ENCODE measurements around the gene PBX2. TPM values are rescaled to one million over a fixed set of nuclear protein-coding genes. Genes with fewer than 3 reads are reported as not detected.

PBX2 gene
- total RNA-seq, 1 experiment from 2014 or later, result 176 TPM

DNA sequence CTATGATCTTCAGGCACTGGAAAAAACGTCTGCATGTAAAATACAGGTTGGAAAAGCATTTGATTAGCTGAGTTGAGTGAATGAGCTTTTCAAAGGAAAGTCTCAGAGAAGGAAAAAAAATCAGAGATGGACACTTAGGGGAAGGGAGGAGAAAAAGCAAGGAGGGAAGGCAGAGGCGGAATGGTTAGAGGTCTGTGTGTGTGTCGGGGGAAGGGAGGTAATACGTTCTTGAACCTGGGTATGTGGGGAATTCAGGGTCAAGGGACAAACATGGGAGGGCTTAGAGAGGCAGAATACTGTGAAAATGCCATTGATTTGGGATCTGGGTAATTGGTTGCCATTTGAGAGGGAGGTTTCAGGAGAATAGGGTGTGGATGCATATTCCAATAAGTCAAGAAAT lies 43.3 kb downstream of the PBX2 start:
- Mint-ChIP-seq H3K9me3 (no peaks in the 10 kb centered on the region; a peak in 1 of 5 replicates), H3K4me1 (peaks cover 25 to 48% of the 10 kb centered on the region in 2 experiments), H3K36me3 (ENCODE audit: insufficient read depth in 1 of 3, low read depth in 3 of 3) (peaks cover 0 to 8% (median 3%) of the 10 kb centered on the region in 3 experiments; a peak in 2 of 7 replicates), H3K27me3 (ENCODE audit: low read depth) (peaks cover 2% of the 10 kb centered on the region; the same call in 1 of the 2 replicates), H3K27ac (peak overlapping the region in 2 of 3 experiments; percentile 32 to 45; a peak in 4 of 7 replicates), H3K4me3 (peak overlapping the region in 1 of 2 experiments; percentile 7; a peak in 2 of 5 replicates)
- Histone ChIP-seq H3K9ac (ENCODE audit: extremely low read depth, insufficient read length, low read length) (no peak overlapping the region), H3K27me3 (ENCODE audit: insufficient read depth, low read length) (no peaks in the 10 kb centered on the region; the same call in 1 of the 2 replicates), H2BK12ac (ENCODE audit: insufficient read length, low read depth, low read length) (no peak overlapping the region), H2BK20ac (ENCODE audit: low read depth, low read length, poor library complexity, severe bottlenecking) (no peak overlapping the region), H2BK120ac (ENCODE audit: low read depth, low read length, poor library complexity, severe bottlenecking) (no peak overlapping the region), H3K79me1 (ENCODE audit: insufficient read depth, low read depth, low read length, poor library complexity, severe bottlenecking) (no peaks in the 10 kb centered on the region), H3K56ac (ENCODE audit: insufficient read length, low read depth, low read length) (no peak overlapping the region), H4K20me1 (ENCODE audit: control insufficient read depth, insufficient read depth, insufficient read length) (no peaks in the 10 kb centered on the region), H3T11ph (ENCODE audit: low read length) (no peak overlapping the region), H3K27ac (ENCODE audit: insufficient read length, low read depth, low read length) (no peak overlapping the region), H2BK15ac (ENCODE audit: low read depth, low read length) (no peak overlapping the region), H4K91ac (ENCODE audit: insufficient read length, low read depth, low read length) (no peak overlapping the region), H3K79me2 (ENCODE audit: insufficient read depth, low read length) (no peaks in the 10 kb centered on the region), H3K18ac (ENCODE audit: insufficient read length, low read depth, low read length) (no peak overlapping the region), H2AK5ac (ENCODE audit: insufficient read length, low read length) (no peak overlapping the region), H4K8ac (replicated peaks; ENCODE audit: insufficient read length, low read depth, low read length) (no peak overlapping the region), H3K4ac (ENCODE audit: low read depth, low read length) (no peak overlapping the region), H3K4me1 (ENCODE audit: insufficient read depth, low read length) (peaks cover 9% of the 10 kb centered on the region), H2BK5ac (ENCODE audit: insufficient read length, low read length) (no peak overlapping the region), H2AFZ (ENCODE audit: low read length) (no peak overlapping the region), H4K5ac (ENCODE audit: insufficient read length, low read depth, low read length) (no peak overlapping the region), H3K4me2 (ENCODE audit: insufficient read depth, insufficient read length, low read length) (no peak overlapping the region), H3K23ac (ENCODE audit: insufficient read length, low read depth, low read length) (no peak overlapping the region), H3K14ac (ENCODE audit: insufficient read depth, low read length) (no peak overlapping the region), H3K9me3 (ENCODE audit: control insufficient read depth, low read depth, low read length) (no peaks in the 10 kb centered on the region), H3K23me2 (ENCODE audit: insufficient read length, low read depth, low read length, poor library complexity, severe bottlenecking) (peaks cover 17% of the 10 kb centered on the region)
- no CpG with 5 or more reads among the region's 4 CpGs for WGBS (ENCODE audit: extremely low coverage, insufficient read length, low lambda C conversion rate)
- no peak for TF ChIP-seq CTCF (conservative IDR thresholded peaks at IDR 0.05)
- no peak for DNase-seq
